ENCODE results near the gene ARHGAP1.

GRCh38 chr11:46663277-46663940, 37.0 kb downstream of the ARHGAP1 start:
- no peak for TF ChIP-seq CTCF (IDR thresholded peaks at IDR 0.05)
- TF ChIP-seq POLR2A (IDR thresholded peaks at IDR 0.05), result no peak

All from thyroid gland (tissue), 4 donors.